Gastroesophageal sphincter (tissue), 3 donors: ENCODE data around the gene RUFY4.

Experiments used
- CTCF ChIP-seq, 4 experiments: fragments of 200-600 bp in 2 of 4; fragments of 450-650 bp in 2 of 4; sonication (generic) in 1 of 4; IDR thresholded peaks; one replicate each; pipeline ENCODE4 v1.5.1; 2017 to 2019; ENCODE audit warnings: antibody characterized with exemption in 4 of 4, mild to moderate bottlenecking in 2 of 4, moderate library complexity in 2 of 4
- POLR2A ChIP-seq, 2 donors: fragments of 450-650 bp; IDR thresholded peaks; one replicate each; pipeline ENCODE4 v1.6.1; 2017; ENCODE audit warnings: antibody characterized with exemption in 2 of 2, mild to moderate bottlenecking in 2 of 2, moderate library complexity in 1 of 2

GRCh38 chr2:218137514-218137913 is 68.5 kb downstream of the RUFY4 start:
- TF ChIP-seq POLR2A (IDR thresholded peaks at IDR 0.05) (no peak), CTCF (IDR thresholded peaks at IDR 0.05) (no peak)
